Pons (tissue), 1 donor: ENCODE data around the gene SMS.
A peak's percentile ranks its signal among the peaks of the same experiment; 100 is the strongest.
"Not testable (repeated sequence)": the region's sequence is repeated elsewhere in the genome, so short reads cannot be mapped to it uniquely, and the experiment has no call there.

ENCODE experiments used
- DNase-seq: peaks from one replicate; pipeline ENCODE4 v3.0.0-alpha.2; 2016; ENCODE audit warnings: low spot score

The SMS gene

DNA sequence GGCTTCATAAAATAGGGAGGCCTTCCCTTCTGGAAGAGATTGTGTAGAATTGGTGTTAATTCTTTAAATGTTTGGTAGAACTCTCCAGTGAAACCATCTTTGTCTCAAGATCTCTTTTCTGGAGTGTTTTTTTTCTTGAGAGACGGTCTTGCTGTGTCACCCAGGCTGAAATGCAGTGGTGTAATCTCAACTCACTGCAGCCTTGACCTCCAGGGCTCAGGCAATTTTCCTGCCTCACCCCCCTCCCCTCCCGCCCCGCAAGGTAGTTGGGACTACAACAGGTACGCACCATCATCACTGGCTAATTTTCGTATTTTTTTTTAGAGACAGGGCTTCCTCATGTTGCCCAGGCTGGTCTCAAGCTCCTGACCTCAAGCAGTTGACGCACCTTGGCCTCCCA, 12.1 kb downstream of the SMS start:
- DNase-seq: no peak

DNA sequence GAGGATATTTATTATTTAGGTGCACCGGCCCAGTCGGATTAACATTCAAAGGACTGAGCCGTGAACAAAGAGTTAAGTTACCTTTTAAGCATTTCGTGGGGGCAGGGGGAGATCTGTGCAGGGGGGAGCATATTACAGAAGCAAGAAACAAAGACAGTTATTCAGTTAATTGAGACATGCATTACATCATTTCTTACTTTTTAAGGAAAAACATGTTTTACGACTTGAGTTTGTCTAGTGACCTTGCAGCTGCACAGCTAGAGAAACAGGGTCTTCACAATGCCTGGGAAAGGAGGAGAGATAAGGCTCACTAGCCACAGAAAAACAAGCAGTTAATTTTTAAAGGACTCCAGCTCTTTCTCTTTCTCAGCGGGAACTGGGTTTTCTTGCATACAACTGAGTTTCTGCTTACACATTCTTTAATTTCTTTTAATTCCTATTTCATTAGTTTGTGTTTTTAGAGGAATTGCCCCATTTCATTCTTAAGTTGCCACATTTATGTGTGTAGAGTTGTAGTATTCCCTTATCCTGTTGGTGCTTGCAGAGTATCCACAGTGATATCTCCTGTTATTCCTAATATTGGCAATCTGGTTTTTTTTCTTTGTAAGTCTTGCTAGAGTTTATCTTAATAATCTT, 12.8 kb downstream of the SMS start:
- not testable (repeated sequence) for DNase-seq

- DNase-seq: no peak
Measured at GRCh38 chrX:21955403-21956189, 15.1 kb downstream of the SMS start.

DNA sequence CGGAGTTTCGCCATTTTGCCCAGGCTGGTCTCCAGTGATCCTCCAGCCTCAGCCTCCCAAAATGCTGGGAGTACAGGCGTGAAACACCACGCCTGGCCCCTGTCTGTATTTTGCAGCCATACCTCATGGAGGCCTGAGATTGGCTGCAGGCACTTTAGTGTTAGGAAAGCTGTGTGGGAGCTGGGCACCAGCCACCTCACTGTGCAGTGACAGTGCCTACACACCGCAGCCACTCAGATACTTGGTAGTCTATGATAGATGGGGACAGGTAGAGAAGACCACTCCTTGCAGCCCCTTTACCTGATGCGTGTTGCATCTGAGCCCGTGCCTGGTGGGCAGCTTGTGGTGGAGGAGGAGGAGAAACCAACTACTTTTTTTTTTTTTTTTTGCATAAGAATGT, 16.3 kb downstream of the SMS start:
- DNase-seq: no peak

DNA sequence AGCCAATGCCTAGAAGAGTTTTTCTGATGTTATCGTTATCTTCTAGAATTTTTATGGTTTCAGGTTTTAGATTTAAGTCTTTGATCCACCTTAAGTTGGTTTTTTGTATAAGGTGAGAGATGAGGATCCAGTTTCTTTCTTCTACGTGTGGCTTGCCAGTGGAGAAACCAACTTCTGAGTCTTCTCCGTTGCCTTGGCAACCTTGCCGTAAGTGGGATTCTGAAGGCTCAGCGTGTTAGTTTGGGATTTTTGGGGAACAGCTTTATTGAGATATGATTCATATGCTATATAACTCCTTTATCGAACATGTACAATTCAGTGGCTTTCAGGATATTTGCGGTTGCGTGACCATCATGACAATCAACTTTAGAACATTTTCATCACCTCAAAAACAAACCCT, 17.7 kb downstream of the SMS start:
- DNase-seq: no peak

- DNase-seq: no peak
Measured at GRCh38 chrX:21958916-21959315, 18.4 kb downstream of the SMS start.

DNA sequence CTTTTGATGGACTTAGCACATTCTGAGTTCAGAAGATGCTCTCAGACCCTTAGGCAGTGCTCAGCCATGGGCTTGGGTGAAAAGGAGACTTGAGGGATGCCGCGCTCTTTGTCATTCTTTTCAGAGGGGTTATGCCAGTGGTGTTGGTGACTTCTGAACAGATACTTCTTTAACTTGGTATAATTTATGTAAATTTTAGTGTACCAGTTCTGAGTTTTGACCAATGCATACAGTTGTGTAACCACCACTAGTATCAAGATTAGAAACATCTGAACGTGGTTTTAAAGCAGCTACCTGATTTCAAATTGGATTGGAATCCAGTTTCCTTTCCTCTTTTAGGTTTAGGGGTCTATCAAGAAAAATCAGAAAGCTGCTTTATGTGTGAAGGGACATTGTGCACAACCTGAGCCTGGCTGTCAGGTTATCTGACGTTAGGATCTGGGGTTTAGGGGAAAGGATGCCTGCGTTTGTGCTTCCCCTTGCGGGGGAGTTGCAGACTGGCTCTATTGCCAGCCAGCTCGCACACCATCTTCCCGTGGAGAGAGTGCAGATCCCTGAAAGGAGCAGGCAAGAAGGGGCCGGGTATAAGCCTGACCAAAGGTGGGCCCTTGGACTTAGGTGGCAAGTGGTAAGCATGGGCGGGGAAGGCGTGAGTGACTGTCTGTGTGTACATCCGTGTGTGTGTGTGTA, 19.0 kb downstream of the SMS start:
- DNase-seq: no peak

- no peak for DNase-seq
Measured at GRCh38 chrX:21960569-21961541, 20.3 kb downstream of the SMS start.

- no peak for DNase-seq
Measured at GRCh38 chrX:21962361-21962760, 21.9 kb downstream of the SMS start.

DNA sequence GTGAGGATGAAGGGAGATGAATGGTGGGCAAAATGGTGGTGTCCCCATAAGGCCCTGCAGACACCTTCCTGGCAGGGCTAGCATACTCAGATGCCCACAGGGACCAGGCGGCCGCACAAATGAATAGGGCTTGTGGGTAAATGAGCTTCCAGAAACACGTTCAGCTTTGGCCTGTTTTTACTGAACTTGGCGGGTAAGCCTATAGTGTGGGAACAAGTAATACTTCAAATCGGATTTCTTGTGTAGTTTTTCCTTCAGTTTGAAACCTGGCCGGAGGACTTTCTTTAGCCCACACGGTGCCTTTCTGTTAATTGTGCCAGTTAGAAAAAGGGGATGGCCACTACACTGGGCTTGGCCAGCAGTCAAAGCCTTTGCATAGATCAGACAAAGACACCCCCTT, 22.8 kb downstream of the SMS start:
- DNase-seq: no peak

GRCh38 chrX:21963731-21964405, 23.4 kb downstream of the SMS start:
- no peak for DNase-seq

- DNase-seq: no peak
Measured at GRCh38 chrX:21966866-21967265, 26.4 kb downstream of the SMS start.

DNA sequence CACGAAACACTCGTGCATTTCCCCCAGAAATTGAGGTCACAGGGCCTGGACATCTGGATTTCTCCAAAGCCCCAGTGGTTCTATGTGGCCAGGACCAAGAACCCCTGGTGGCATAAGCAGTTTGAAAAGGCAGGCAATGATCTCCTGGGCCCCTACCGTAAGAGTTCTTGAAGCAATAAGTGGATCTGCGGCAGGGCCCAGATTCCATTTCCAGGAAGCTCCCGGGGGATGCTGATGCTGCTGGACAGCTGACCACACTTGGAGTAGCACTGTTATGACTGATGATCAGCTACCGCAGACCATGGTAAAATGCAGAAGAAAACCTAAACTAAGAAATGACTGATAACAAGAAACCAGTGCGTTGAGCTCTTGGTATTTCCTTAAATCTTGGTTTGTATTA, 27.8 kb downstream of the SMS start:
- no peak for DNase-seq

DNA sequence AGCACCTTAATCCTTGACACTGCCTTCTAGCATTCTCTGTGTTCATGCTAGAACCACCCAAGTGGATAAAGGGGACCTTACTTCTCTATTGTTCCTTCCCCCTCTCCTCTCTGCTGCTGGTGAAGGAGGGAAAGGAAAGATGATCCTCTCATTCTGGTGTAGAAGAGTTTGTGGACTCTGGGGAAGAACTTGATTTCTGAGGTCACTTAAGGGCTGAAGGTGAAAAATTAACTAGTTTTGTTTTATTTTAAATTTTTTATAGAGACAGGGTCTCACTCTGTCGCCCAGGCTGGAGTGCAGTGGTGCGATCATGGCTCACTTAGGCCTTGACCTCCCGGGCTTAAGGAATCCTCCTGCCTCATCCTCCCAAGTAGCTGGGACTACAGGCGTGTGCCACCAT, 29.8 kb downstream of the SMS start:
- no peak for DNase-seq

- no peak for DNase-seq
Measured at GRCh38 chrX:21972046-21972445, 31.5 kb downstream of the SMS start.

DNA sequence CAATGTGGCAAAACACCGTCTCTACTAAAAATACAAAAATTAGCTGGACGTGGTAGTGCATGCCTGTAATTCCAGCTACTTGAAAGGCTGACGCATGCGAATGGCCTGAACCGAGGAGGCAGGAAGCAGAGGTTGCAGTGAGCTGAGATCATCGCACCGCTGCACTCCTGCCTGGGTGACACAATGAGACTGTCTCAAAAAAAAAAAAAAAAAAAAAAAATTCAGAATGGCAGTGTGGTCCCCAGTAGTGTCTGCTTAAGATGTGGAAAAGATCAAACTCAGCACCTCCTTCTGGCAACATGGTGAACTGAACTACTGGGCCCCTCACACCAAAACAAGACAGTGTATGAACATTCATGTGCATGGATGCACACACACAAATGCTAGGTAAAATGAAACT, 32.2 kb downstream of the SMS start:
- DNase-seq: no peak

DNA sequence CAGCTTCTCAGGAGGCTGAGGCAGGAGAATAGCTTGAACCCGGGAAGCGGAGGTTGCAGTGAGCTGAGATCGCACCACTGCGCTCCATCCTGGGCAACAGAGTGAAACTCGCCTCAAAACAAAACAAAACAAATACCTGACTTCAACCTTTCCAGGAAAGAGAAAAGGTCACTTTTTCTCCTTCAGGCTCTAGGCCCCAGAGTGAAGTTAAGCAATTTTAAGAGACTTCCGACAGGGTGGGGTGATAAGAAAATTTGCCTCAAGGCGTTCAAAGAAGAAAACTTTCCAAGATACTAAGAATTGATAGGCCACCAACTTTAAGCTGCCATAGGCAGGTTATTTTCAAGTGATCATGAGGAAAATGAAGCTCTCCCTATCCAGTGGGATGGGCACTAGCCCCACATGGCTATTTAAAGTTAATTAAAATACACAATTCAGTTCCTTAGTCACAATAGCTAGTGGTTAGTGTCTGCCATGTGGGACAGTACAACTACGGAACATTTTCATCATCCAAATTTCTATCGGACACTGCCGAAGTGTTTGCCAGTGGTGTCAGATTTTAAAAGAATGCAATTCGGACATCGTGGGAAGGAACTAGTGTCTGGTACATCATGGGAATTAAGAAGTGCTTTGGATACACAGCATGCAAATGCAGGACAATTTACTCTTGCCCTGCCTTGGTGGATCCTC, 33.0 kb downstream of the SMS start:
- DNase-seq: no peak

DNA sequence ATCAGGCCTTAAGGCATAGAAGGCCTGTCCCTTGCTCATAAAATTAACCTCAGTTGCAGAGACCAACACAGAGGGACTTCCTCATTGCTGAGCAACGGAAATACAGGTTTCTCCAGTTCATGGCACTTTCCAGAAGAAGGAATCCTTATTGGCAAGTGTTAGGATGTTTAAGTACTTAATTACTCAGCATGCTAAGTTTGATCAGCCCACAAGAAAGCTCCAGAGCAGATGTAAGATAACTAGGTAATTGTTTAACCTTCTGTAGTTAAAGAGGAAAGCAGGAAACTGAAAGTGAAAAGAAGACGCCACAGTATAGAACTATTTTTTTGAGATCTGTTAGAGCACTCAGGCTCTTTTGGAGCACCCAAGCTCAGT, 33.5 kb downstream of the SMS start:
- DNase-seq: no peak

GRCh38 chrX:21975242-21975641, 34.7 kb downstream of the SMS start:
- no peak for DNase-seq

- DNase-seq: peak; percentile 25
Measured at GRCh38 chrX:21975812-21976211, 35.3 kb downstream of the SMS start.

DNA sequence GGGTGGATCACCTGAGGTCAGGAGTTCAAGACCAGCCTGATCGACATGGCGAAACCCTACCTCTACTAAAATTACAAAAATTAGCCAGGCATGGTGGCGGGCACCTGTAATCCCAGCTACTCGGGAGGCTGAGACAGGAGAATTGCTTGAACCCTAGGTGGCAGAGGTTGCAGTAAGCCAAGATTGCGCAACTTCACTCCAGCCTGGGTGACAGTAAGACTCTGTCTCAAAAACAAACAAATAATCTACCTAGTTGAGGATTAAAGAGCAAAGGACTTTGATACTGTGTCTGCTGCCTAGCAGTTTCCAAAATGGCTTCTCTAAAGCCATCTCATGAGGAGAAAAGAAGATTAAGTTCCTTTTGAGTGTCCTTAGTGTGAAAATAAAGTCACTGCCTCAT, 37.8 kb downstream of the SMS start:
- no peak for DNase-seq
